ENCODE results near the gene GATB. TPM values are rescaled to one million over a fixed set of nuclear protein-coding genes. Genes with fewer than 3 reads are reported as not detected.

GATB gene
- total and polyA plus RNA-seq, 2 donors: 11.7 to 12.8 TPM

DNA sequence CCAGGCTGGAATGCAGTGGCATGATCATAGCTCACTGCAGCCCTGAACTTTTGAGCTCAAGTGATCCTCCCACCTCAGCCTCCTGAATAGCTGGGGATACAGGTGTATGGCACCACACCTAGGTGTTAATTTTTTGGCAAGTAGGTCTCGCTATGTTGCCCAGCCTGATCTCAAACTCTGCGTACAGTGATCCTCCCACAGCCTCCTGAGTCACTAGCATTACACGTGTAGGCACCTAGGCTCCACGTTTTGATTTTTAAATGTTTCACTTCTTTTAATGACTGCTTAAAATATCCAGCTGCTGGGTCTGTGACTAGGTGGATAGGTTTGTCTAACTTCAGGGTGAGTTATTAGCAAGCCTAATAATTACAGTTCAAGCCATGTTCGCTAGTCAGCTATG lies 44.5 kb downstream of the GATB start:
- DNase-seq (ENCODE audit: extremely low spot score): no peak
- WGBS: 94% methylated on average over 5 of the region's 5 CpGs
- H3K36me3 ChIP-seq (ENCODE audit: insufficient read depth): no peaks in the 10 kb centered on the region
- no peak overlapping the region for H3K4me3 ChIP-seq (ENCODE audit: low read depth, low read length)
- no peaks in the 10 kb centered on the region for H3K4me1 ChIP-seq (ENCODE audit: insufficient read depth)
- no peak overlapping the region for H3K27ac ChIP-seq (ENCODE audit: low read depth)

DNA sequence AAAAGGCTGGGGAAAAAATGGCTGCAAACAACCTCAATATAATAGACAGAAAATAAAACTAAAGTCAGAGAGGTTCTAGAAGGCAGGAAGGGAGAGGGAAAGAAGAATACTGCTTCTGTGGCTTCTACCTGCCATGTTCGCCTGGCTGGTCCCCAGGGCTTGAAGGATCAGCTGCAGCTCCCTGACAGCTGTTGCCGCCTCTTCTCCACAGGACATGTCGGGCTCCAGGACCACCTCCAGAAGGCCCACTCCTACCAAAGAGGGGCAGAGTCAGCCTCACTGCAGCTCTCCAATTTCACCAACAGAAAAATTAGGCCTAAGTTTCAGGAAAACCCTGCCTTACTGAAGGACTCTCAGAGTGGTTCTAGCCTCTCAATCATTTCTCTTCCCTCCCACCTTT lies 44.9 kb downstream of the GATB start:
- DNase-seq (ENCODE audit: extremely low spot score): no peak
- 94% methylated on average over 3 of the region's 3 CpGs for WGBS
- no peaks in the 10 kb centered on the region for H3K36me3 ChIP-seq (ENCODE audit: insufficient read depth)
- no peak overlapping the region for H3K27ac ChIP-seq (ENCODE audit: low read depth)
- H3K4me1 ChIP-seq (ENCODE audit: insufficient read depth): no peaks in the 10 kb centered on the region
- no peak overlapping the region for H3K4me3 ChIP-seq (ENCODE audit: low read depth, low read length)

DNA sequence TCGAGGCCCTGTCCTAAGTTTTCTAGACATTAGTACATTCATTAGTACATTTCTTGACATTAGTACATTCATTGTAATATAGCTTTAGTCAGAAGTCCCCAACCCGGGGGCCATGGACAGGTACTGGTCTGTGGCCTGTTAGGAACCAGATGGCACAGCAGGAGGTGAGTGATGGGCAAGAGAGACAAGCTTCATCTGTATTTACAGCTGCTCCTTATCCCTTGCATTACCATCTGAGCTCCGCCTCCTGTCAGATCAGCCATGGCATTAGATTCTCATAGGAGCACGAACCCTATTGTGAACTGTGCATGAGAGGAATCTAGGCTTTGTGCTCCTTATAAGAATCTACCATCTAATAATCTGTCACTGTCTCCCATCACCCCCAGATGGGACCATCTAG lies 48.0 kb downstream of the GATB start:
- no peak for DNase-seq (ENCODE audit: extremely low spot score)
- no peaks in the 10 kb centered on the region for H3K4me1 ChIP-seq (ENCODE audit: insufficient read depth)
- no peak overlapping the region for H3K27ac ChIP-seq (ENCODE audit: low read depth)
- WGBS: 95% methylated on average over 4 of the region's 4 CpGs
- no peak overlapping the region for H3K4me3 ChIP-seq (ENCODE audit: low read depth, low read length)
- no peaks in the 10 kb centered on the region for H3K36me3 ChIP-seq (ENCODE audit: insufficient read depth)

DNA sequence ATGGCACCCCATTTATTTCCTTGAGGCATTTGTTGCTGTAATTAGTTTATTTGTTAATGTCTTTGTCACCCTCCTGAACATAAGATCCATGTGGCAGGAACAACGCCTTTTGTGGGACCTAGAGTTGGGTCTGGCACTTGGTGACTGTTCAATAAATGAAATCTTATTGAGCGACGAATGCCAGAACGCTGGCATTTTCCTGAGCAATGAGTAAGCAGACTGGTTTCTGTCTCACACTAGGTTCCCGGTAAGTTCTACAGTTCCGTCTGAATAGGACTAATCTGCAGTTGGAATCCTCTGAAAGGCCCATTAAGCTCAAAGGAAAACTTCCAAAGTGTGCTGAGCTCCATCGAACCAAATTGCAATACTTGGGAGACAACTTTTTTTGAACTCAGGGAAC lies 49.2 kb downstream of the GATB start:
- Histone ChIP-seq H3K27ac (ENCODE audit: low read depth) (no peak overlapping the region), H3K36me3 (ENCODE audit: insufficient read depth) (no peaks in the 10 kb centered on the region), H3K4me3 (ENCODE audit: low read depth, low read length) (no peak overlapping the region), H3K4me1 (ENCODE audit: insufficient read depth) (no peaks in the 10 kb centered on the region)
- WGBS: 92% methylated on average over 7 of the region's 7 CpGs
- DNase-seq (ENCODE audit: extremely low spot score): no peak

DNA sequence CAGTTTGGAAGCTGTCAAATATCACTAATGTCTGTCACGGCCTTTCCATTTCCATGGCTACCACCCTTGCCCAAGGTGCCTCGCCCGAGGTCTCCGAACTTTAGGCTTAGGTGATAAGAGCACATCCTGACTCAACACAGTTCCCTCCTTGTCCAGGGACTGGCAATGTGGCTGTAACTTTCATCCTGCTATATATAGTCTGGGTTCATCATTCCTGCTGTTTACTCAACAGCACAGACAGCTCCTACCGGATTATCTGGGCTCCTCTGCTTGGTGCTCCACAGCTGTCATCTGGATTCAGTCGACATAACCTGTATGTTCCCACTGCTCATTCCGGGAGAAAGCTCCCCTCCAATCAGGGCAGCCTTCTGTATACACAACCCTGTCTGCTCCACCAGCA lies 51.2 kb downstream of the GATB start:
- Histone ChIP-seq H3K27ac (ENCODE audit: low read depth) (no peak overlapping the region), H3K36me3 (ENCODE audit: insufficient read depth) (no peaks in the 10 kb centered on the region), H3K4me1 (ENCODE audit: insufficient read depth) (no peaks in the 10 kb centered on the region), H3K4me3 (ENCODE audit: low read depth, low read length) (no peak overlapping the region)
- 79% methylated on average over 7 of the region's 7 CpGs for WGBS
- no peak for DNase-seq (ENCODE audit: extremely low spot score)

DNA sequence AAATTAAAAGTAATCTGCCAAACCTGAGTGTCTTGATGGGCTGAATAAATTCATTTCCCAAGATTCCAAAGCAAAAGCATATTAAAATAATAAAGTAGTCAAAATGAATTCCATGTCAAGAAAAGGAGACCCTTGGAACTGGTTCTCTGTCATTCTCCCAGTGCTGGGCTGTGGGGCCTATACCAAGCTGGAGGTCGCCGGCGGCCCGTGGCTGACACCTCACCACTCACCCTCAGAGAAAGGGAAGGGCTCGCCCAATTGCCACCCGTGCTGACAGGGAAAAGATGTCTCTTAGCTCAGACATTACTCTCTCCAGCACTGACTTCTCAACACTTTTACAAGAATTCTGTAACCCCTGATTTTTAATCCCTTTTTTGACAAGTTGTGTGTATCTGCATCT lies 51.7 kb downstream of the GATB start:
- DNase-seq (ENCODE audit: extremely low spot score): no peak
- no peak overlapping the region for H3K4me3 ChIP-seq (ENCODE audit: low read depth, low read length)
- H3K36me3 ChIP-seq (ENCODE audit: insufficient read depth): no peaks in the 10 kb centered on the region
- WGBS: 89% methylated on average over 6 of the region's 6 CpGs
- H3K27ac ChIP-seq (ENCODE audit: low read depth): no peak overlapping the region
- no peaks in the 10 kb centered on the region for H3K4me1 ChIP-seq (ENCODE audit: insufficient read depth)

DNA sequence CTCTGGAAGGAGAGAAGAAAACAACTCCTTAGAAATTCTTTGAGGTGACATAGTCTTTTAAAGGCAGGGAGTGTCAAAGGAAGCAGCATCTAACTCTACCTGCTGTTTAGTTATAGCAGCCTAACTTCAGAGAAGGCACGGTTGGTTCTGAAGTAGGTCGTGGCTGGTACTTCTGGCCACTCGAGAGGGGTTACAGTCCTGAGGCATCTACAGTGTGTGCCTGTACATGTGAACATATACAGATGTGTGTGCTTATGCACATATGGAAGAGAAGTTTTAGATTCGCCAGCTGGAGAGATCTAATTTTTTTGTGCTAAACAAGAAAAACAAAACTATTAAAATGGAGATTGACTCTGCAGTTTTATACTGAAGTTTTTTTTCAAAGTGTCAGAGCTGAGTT lies 52.7 kb downstream of the GATB start:
- WGBS: 81% methylated on average over 4 of the region's 4 CpGs
- Histone ChIP-seq H3K27ac (ENCODE audit: low read depth) (no peak overlapping the region), H3K4me3 (ENCODE audit: low read depth, low read length) (no peak overlapping the region), H3K4me1 (ENCODE audit: insufficient read depth) (no peaks in the 10 kb centered on the region), H3K36me3 (ENCODE audit: insufficient read depth) (no peaks in the 10 kb centered on the region)
- DNase-seq (ENCODE audit: extremely low spot score): no peak

DNA sequence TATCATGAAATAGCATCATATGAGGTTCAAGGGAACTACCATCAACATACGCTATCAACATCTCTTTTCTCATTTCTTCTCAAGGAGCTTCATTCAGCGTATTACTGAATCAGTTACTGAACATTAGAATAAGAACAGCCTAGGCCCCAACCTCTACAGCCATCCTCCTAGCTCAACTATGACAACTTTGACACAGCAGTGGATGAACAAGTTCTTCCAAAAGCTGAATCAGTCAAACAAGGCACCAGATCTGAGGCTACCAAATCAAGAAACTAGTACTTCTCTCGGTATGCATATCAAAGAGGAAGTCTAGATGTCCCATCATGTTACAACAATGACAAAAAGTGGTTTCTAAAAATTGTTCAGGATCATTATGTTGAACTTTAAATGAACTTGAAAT lies 57.4 kb downstream of the GATB start:
- H3K27ac ChIP-seq (ENCODE audit: low read depth): no peak overlapping the region
- WGBS: 99% methylated on average over 3 of the region's 3 CpGs
- no peaks in the 10 kb centered on the region for H3K36me3 ChIP-seq (ENCODE audit: insufficient read depth)
- no peak overlapping the region for H3K4me3 ChIP-seq (ENCODE audit: low read depth, low read length)
- no peaks in the 10 kb centered on the region for H3K4me1 ChIP-seq (ENCODE audit: insufficient read depth)
- DNase-seq (ENCODE audit: extremely low spot score): no peak

DNA sequence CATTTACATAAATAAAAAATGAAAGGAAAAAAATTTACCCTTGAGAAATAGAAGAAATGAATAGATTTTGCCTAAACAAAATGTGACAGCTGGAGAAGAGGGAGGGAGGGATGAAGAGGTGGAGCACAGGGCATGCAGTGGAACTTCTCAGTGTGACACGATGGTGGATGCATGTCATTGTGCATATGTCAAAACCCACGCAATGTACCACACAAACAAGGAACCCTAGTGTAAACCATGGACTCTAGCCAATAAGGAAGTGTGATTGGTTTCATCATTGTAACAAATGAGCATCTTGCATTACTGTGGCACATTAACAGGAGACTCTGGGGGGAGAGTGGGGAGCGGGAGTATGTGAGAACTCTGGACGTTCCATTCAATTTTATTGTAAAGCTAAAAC lies 58.6 kb downstream of the GATB start:
- no peak for DNase-seq (ENCODE audit: extremely low spot score)
- Histone ChIP-seq H3K27ac (ENCODE audit: low read depth) (no peak overlapping the region), H3K4me1 (ENCODE audit: insufficient read depth) (no peaks in the 10 kb centered on the region), H3K36me3 (ENCODE audit: insufficient read depth) (no peaks in the 10 kb centered on the region), H3K4me3 (ENCODE audit: low read depth, low read length) (no peak overlapping the region)
- 83% methylated on average over 4 of the region's 4 CpGs for WGBS

DNA sequence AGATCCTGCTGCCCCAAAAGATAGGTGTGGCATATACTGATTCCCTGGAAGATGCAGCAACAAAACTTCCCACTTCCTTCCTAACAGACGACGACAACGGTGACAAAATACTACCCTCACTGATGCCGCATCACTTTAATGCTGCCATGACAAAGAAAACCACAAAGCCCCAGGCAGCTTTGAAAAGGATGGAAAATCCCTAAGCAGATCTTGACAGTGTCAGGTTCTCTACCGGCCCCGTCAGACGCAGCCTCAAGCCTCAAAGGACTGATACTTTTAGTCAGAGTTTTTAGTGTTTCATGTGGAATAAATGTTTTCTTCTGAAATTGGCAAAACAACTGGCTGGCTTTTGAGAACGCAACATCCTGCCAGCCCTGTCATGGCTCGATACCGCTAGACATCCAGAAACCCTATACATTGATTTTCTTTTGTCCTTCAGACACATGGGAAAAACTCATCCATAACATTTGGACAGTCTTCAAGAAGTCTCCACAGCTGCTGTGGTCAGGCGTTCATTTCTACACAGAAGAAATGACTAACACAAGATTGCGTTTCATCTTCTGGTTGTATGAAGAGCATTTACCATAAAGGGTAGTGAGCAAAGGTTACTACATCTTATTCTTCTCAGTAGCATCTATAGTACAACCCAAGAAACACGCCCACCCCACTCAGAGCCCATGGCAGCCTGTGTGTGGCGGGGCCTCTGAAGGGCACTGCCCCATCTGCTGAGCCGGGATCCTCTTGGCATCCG lies 60.1 kb downstream of the GATB start:
- Histone ChIP-seq H3K27ac (ENCODE audit: low read depth) (no peak overlapping the region), H3K4me3 (ENCODE audit: low read depth, low read length) (no peak overlapping the region), H3K4me1 (ENCODE audit: insufficient read depth) (no peaks in the 10 kb centered on the region), H3K36me3 (ENCODE audit: insufficient read depth) (no peaks in the 10 kb centered on the region)
- no peak for DNase-seq (ENCODE audit: extremely low spot score)
- 94% methylated on average over 16 of the region's 16 CpGs for WGBS

DNA sequence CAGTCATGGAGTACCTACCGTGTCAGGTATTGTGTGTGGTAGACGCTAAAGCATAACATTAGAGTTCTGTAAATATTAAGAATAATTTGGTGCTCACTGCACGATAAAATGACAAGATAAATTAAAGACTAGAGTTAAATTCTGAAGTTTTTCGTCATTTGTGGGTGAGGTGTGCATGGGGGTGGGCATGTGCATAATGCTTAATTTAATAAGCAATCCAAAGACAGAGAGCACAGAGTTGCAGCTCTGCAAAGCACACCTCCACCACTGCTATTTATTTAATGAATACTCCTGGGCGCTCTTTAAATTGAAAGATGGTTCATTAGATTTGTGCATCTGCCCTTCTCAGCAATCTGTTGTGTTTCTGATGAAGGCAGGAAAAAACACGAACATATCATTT lies 62.6 kb downstream of the GATB start:
- H3K4me3 ChIP-seq (ENCODE audit: low read depth, low read length): no peak overlapping the region
- H3K4me1 ChIP-seq (ENCODE audit: insufficient read depth): no peaks in the 10 kb centered on the region
- no peak overlapping the region for H3K27ac ChIP-seq (ENCODE audit: low read depth)
- 96% methylated on average over 6 of the region's 6 CpGs for WGBS
- no peak for DNase-seq (ENCODE audit: extremely low spot score)
- H3K36me3 ChIP-seq (ENCODE audit: insufficient read depth): no peaks in the 10 kb centered on the region

DNA sequence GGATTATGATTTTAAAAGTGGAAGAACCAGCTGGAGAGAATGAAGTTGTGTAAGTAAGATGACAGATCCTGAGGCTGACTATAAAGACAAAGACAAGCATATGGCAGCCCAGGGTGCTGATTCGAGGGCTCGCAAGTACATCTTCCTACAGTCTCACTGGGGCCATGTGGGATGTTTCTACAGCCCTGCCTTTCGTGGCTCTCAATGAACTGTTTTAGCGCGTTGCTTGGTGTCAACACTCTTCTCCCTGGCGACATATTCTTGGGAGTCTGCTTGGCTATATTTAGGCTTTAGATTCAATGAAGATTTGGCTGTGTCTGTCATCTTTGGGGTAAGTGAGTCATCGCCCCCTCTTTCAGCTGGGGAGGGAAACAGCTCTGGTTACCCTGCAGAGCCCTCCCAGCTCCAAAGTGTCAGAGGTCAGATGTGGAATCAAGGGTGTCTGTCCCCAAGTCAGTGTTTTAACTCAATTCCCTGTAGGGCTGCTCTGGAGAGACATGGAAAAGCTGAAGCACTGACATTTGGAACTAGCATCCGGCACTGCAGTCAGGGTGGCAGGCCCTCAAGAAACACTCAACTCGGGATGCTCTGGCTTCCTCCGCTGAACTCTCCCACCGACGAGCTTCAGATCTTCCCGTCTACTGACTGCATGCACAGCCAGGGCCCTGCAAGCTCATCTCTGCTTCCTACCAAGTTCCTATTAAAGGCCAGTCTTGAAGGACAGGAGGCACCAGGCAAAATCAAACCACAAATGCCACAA lies 65.7 kb downstream of the GATB start:
- Histone ChIP-seq H3K4me3 (ENCODE audit: low read depth, low read length) (no peak overlapping the region), H3K4me1 (ENCODE audit: insufficient read depth) (no peaks in the 10 kb centered on the region), H3K36me3 (ENCODE audit: insufficient read depth) (no peaks in the 10 kb centered on the region), H3K27ac (ENCODE audit: low read depth) (no peak overlapping the region)
- 70% methylated on average over 13 of the region's 13 CpGs for WGBS
- no peak for DNase-seq (ENCODE audit: extremely low spot score)

DNA sequence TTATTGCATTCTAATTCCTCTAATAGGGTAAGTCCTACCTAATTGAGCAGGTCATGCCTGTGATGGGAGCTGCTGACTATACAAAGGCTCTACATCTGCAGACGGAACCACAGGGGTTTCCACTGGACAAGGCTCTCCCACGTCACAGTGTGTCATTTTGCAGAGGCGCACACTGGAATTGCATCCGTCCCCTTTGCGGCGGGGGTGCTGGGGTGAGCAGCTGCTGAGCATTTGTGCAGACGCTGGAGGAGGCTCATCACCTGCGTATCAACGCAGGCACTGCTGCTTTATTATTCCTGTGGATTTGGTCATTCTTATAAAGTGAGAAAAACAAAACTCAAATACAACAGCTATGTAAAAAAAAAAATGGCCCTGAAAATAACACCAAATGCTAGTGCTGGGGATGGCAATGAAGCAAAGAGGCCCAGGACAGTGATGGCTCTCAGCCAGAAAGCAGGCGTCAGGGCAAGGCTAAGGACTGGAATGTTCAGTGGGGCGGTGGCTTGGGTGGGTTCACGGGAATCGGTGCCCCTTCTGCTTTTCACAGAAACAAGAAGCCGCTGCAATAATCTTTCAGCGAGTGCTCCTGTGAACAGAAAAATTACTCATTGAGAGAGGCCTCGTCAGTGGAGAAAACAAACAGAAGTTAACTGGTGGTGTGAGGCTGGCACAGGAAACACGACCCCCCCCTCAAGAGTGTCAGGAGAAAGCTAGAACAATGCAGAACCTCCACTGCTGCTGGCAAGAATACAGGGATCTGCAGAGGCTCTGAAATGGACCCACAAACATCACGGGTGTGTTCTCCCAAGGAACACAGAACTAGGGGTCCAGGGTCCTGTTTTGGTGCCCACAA lies 67.8 kb downstream of the GATB start:
- Histone ChIP-seq H3K36me3 (ENCODE audit: insufficient read depth) (no peaks in the 10 kb centered on the region), H3K27ac (ENCODE audit: low read depth) (no peak overlapping the region), H3K4me3 (ENCODE audit: low read depth, low read length) (no peak overlapping the region), H3K4me1 (ENCODE audit: insufficient read depth) (no peaks in the 10 kb centered on the region)
- DNase-seq (ENCODE audit: extremely low spot score): no peak
- WGBS: 83% methylated on average over 18 of the region's 18 CpGs

DNA sequence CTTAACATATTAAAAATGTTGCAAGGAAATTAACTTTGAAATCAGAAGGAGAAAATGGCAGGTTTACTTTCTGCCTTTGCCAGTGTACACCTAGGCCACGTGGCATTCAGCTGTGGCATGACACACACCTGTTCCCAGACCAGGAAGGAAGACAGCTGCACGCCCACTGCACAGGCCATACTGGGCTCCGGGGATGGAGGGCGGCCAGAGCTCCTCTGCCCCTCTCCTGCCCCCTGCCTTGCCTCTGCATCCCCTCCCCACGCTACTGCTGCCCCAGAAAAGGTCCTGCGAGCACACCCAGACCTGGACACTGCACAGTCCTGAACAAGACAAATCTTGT lies 68.4 kb downstream of the GATB start:
- H3K4me3 ChIP-seq (ENCODE audit: low read depth, low read length): no peak overlapping the region
- no peak overlapping the region for H3K27ac ChIP-seq (ENCODE audit: low read depth)
- WGBS: 91% methylated on average over 6 of the region's 6 CpGs
- H3K4me1 ChIP-seq (ENCODE audit: insufficient read depth): no peaks in the 10 kb centered on the region
- no peaks in the 10 kb centered on the region for H3K36me3 ChIP-seq (ENCODE audit: insufficient read depth)
- DNase-seq (ENCODE audit: extremely low spot score): no peak
